HG03457 (cell line): ENCODE data around the gene GPR156.
"Not testable (repeated sequence)": the region's sequence is repeated elsewhere in the genome, so short reads cannot be mapped to it uniquely, and the experiment has no call there.

Source experiments
- ATAC-seq: cut with Tn5 transposase; IDR thresholded peaks from one replicate; pipeline ENCODE4 v1.9.1; 2021; ENCODE audit warnings: moderate number of reproducible peaks; ENCODE audit not compliant: unreplicated experiment

GPR156 gene

DNA sequence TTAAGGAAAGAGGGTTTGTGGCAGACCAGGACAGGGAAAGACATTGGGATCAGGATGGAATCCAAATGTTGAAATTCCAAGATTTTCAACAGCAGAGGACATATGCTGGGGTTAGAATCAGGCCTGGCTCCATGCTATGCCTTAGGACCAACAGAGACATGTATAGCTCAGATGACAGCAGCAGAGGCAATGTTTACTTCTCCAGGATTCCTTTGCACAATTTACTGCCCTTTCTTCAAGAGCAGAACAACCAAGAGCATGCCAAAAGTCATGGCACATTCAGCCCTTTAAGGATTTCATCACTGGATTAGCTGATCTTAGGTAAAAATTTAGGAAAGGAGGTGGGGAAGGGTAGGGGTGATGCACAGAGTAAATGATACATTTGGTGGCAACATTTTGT, 121.2 kb downstream of the GPR156 start:
- no peak for ATAC-seq

DNA sequence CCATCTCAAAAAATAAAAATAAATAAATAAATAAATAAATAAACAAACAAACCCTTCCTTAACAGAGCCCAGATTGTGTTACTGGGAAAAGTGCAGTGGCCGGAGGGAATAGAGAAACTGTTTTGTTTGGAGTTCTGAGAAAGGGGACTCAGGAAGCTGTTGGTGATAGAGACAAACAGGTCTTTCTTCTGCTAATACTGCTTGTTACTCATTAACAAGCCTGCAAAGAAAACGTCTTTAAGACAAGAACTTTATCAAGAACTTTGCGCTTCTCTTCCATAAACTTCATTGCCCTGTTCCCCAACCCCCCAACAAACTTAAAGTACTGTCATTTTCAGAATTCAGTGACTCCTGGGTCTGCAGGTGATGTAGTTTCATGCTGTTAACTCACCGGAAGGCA, 122.0 kb downstream of the GPR156 start:
- no peak for ATAC-seq

DNA sequence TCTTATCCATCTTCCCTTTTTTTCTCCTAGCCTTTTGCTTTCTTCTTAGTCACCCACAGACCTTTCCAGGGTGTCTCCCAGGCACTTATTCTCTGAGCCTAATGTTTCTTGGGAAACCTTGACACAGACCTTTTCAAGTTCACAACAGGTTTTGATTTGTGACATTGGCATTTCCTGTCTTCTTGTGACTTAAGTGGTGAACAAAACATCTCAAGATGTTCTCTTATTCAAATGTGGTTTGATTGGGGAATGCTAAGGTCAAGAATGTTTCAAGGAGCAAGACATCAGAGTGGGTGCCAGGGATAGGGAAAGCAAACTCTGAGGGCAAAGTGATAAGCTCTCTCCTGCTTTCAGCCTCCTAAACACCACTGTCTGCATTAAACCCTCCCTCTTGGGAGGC, 122.6 kb downstream of the GPR156 start:
- ATAC-seq, result no peak

DNA sequence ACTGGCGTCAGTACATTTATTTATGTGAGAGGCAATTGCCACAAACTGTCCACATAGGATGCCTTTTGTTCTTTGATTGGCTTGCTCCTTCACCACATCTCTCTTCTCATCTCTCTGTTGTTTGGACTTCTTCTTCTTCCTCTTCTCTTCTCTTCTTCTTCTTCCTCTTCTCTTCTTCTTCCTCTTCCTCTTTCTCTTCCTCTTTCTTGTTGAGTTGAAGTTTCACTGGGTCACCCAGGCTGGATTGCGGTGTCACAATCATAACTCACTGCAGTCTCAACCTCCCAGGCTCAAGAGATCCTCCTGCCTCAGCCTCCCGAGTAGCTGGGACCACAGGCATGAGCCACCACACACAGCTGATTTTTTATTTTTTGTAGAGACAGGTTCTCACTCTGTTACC, 123.1 kb downstream of the GPR156 start:
- no peak for ATAC-seq

DNA sequence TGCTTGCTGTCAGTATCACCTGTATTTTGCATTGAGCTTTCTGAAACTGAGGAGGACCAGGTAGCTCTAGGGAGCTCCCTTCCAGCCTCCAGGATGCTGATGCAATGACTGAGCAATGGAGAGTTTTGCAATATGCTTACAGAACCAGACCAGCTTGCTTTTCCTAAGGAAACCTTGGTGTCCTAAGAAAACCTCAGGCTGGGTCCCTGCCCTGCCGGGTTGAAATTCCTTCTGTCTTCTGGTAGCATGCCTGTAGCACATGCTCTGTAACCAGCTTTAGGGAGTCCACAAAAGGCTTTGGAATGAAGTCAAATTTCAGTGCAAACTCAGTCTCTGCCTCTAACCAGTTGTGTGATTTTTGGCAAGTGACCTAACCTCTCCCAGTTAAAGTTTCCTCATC, 125.0 kb downstream of the GPR156 start:
- ATAC-seq, result no peak

DNA sequence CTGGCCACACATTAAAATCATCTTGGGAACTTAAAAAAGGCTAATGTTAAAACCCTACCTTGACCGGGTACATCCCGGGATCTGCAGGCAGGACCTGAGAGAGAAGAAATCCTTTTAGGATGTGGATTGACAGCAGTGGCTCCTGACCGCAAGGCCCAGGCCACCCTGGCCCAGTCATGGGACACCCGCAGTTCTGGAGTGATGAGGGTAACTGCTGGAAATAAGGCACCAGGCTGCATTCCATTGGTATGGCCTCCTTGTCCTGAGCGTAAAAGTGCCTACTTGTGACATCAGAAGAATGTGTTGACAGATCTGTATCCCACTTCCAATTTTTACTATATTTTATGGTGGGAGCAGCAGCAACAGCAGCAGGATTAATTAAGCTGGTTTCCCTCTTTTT, 127.3 kb downstream of the GPR156 start:
- ATAC-seq, result no peak

DNA sequence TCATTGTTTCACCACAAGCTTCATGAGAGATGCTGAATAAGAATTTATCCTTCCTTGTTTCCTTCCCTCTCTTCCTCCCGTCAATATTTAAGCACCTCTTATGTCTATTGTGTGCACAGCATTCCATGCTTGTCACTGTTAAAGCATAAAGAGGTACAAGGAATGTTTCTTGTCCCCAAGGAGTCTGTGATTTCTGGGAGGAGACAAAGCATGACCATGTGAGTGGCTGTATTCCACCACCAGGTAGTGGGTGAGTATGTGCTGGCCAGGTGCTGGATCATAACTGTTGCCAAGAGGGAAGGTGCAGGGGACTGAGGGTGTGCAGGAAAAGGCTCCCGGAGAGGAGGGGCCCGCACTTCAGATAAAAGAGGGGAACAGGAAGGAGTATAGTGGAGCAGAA, 127.9 kb downstream of the GPR156 start:
- ATAC-seq, result no peak

DNA sequence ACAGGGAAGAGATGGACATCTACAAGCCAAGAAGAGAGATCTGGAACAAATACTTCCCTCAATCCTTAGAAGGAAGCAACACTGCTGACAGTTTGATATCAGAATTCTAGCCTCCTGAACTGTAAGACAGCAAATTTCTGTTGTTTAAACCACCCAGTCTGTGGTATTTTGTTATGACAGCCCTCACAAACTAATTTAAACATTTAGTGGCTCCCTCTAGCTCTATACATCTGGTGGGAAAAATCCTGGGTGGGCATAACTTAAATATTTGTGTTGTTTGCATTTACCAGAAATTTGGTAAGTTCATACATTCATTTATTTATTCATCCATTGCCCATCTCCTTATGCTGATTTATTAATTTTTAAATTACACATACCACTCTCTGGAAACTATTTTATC, 128.3 kb downstream of the GPR156 start:
- no peak for ATAC-seq

DNA sequence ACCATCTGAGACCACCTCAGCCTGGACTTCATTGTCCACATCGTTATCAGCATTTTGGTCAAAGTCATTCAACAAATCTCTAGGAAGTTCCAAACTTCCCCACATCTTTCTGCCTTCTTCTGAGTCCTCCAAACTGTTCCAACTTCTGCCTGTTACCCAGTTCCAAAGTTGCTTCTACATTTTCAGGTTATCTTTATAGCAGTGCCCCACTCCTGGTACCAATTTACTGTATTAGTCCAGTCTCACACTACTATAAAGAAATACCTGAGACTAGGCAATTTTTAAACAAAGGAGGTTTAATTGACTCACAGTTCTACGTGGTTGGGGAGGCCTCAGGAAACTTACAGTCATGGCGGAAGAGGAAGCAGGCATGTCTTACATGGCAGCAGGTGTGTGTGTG, 129.3 kb downstream of the GPR156 start:
- not testable (repeated sequence) for ATAC-seq

DNA sequence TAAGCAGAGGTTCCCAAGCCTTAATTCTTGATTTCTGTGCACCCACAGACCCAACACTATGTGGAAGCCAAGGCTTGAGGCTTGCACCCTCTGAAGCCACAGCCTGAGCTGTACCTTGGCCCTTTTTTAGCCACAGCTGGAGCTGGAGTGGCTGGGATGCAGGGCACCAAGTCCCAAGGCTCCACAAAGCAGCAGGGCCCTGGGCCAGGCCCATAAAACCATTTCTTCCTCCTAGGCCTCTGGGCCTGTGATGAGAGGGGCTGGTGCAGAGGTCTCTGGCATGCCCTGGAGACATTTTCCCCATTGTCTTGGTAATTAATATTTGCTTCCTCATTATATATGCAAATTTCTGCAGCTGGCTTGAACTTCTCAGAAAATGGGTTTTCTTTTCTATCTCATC, 129.9 kb downstream of the GPR156 start:
- ATAC-seq, result no peak

DNA sequence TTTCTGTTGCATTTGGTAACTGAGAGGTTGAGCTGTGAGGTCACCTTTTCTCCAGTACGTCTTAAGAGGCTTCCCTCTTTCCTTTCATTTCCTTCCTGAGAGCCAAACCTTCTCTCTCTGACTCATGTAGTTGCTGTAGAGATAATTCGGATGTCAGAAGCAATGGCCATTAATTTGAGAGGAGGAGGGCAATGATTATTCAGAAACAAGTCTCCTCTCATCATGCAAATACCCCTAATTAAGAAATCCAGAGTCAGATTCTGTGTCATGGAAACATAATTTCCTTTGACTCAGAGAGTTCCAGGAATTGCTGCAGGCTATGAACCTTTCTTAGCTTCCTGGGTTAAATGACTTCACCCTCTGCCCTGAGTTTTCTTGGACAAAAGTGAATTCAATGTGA, 131.7 kb downstream of the GPR156 start:
- ATAC-seq, result no peak

DNA sequence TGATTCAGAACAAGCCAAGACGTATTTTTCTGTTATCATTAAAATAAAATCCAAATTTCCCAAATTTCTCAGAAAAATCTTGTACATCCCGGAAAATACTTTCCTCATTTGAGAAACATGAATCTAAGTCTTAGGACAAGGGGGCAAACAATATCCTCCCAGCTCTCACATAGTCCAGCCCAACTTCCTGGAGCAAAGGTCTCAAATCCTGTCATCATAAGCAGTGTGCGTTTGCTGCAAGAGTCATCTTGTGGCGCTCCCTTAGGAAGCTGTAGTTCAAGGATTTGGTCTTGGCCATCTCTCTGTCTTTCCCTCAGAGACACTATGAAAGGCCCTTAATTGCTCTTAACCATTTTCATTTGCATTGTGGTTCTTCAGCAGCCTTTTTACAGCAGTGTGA, 133.2 kb downstream of the GPR156 start:
- no peak for ATAC-seq

DNA sequence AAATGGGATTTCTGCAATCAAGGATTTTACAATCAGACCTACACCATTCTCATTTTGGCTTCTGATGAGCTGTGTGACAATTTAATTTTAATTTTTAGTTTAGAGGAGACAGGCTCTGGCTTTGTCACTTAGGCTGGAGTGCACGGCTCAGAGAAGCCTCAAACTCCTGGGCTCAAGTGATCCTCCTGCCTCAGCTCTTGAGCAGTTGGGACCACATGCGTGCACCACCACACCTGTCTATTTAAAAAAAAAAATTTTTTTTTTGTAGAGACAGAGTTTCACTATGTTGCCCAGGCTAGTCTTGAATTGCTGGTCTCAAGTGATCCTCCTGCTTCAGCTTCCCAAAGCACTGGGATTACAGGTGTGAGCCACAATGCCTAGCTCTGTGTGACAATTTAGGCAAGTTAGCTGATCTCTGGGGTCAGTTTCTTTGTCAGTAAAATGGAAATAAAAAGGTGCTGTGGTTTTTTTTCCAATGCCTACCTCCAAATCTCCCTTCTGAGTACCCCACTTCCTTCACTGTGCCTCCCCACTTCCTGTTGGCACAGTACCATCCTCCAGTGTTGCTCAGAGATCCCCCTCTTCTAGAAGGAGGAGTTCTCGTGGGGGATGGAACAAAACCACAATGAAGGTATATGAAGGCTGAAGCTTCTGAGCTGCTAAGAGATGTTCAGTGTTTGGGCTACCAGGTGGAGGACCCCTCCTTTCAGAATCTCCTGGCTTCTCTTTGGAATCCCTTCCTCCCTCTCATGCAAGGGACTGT, 136.7 kb downstream of the GPR156 start:
- ATAC-seq, result no peak

DNA sequence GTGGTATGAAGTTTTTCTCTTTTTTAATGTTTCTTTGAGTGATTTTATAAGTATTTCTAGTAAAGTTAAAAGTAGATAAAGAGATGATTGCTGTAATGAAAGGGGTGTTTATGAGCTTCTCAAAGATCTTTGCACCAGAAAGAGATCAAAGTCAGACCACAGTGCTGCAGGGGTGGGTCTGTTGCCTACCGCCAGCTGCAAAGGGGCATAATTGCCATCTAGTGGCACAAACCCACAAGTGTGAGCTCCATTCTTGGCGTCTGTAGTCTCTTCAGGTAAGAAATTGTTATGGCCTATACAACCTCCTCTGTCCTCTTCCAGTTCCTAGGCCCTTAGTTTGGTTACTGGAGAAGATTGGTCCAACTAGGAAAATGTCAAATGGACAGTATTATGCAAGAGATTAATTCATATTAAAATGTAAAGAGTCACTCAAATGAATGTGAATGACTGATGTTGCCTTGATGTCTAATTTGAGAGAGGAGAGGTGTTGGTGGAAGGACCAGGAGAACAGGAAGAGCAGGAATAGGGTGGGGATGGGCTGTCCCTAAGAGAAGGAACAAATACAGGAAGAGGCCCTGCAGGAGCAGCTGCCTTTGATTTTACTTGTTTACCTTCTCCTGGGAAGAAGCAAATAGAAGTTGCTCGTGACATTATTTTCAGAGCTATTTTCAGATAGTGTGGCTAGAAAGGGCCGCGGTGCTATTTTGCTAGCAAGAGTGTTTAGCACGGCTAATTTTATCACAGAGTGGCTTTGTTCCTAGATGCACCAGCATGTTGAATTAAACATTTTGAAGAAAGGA, 137.8 kb downstream of the GPR156 start:
- ATAC-seq, result no peak

DNA sequence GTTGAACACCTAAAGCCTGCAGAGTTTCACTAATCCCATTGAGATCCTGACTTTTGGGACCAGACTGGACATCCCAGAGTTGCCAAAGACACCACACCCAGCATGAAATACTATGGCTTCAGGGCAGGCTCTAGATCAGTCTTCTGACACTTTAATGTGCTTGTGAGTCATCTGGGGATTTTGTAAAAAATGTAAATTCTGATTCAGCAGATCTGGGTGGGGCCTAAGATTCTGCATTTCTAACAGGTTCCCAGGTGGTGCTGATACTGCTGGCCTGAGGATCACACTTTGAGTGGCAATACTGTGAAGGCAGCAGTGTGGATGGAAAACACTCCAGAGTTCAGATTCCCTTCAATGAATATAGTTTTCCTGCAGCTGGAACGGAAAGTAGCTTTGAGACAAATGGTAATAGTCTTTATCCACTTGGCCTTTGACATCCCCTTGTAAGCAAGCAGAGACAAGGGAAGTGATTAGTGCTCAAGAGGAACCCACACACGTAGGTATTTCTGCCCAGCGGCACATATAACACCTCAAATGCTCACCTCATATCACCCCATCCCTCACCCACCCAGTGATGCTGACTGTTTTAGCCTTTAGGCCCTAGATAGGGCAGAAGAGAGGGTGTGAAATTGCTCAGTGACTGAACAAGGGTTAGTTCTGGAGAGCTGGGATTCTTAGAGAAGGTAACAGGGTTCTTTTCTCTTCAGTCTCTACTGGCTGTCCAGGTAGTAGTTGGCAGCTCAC, 139.3 kb downstream of the GPR156 start:
- no peak for ATAC-seq

DNA sequence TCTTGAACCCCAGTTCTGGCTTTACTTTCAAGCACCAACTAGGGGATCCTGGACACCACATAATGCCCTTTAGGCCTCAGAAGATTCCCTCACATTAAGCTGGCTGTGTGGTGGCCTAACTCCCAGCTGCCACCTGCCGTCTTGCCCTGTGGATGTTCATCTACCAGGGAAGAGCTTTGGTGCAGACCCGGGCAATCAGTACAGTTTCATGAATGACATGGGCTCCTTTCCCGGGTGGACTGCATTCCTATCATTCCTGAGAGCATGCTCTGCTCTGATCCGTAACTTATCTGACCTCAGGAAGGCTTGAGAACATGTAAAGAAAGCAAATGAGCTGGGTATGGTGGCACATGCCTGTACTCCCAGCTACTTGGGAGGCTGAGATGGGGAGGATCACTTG, 140.8 kb downstream of the GPR156 start:
- no peak for ATAC-seq

DNA sequence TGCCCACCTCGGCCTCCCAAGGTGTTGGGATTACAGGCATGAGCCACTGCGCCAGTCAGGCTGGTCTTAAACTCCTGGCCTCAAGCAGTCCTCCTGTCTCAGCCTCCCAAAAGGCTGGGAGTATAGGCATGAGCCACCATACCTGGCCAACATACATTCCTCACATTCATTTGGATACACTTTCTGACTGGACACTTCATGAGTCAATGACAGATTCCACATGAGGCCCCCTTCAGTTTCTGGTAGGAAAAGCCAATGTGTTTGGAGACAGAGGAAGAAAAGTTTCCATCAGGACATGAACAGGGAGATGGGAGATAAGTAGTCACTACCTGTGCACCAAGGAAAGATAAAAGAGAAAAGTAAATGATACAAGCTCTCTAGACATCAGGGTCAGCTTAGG, 141.3 kb downstream of the GPR156 start:
- no peak for ATAC-seq

DNA sequence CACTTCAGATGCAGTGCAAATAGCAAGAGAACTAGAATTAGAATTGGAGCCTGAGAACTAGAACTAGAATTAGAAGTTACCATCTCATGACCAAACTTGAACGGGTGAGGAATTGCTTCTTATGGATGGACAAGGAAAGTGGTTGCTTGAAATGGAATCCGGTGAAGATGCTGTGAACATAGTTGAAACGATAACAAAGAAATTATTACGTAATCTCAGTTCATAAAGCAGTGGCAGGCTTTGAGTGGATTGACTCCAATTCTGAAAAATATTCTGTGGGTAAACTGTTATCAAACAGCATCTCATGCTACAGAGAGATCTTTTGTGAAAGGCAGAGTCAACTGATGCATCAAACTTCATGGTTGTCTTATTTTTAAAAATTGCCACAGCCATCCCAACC, 142.8 kb downstream of the GPR156 start:
- ATAC-seq, result no peak

DNA sequence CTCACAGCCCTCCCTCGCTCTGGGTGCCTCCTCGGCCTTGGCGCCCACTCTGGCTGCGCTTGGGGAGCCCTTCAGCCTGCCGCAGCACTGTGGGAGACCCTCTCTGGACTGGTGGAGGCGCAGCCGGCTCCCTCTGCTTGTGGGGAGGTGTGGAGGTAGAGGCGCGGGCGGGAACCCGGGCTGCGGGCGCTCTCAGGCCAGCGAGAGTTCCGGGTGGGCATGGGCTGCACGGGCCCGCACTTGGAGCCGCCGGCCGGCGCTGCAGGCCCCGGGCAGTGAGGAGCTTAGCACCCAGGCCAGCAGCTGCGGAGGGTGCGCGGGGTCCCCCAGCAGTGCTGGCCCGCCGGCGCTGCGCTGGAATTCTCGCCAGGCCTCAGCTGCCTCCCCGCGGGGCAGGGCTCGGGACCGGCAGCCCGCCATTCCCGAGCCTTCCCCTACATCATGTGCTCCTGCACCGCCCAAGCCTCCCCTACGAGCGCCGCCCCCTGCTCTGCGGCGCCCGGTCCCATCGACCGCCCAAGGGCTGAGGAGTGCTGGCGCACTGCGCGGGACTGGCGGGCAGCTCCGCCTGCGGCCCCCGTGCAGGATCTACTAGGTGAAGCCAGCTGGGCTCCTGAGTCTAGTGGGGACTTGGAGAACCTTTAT, 144.8 kb downstream of the GPR156 start:
- ATAC-seq, result no peak

DNA sequence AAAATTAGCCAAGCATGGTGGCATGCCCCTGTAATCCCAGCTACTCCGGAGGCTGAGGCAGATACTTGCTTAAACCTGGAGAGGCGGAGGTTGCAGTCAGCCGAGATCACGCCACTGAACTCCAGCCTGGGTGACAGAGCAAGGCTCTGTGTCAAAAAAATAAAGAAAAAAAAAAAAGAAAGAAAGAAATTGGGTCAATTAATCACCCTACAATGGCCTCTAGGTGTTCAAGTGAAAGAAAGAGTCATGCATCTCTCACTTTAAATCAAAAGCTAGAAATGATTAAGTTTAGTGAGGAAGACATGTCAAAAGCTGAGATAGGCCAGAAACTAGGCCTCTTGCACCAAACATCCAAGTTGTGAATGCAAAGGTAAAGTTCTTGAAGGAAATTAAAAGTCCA, 145.9 kb downstream of the GPR156 start:
- no peak for ATAC-seq

DNA sequence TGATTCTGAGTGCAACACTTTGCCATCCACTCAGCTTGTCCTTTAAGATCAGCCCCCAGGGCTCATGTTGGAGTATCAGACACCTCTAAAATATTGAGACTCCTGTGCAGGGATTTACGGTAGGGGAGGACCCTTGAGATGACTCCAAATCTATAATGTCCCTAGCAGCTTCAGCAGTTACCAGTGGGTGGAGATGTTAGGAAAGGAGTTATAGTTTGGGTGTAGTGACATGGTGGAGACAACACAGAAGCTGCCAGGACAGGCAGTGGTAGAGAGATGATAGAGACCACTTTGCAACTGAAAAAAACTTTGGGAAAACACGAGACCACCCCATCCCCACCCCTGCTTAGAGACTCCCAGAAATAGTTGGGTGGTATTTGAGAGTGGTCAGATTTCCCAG, 147.5 kb downstream of the GPR156 start:
- no peak for ATAC-seq
